Anterior cingulate cortex (tissue), 58 donors: ENCODE data around the gene MARVELD1.
A peak's percentile ranks its signal among the peaks of the same experiment; 100 is the strongest.

Experiments used
- DNase-seq, 58 donors: peaks; one replicate each; lab custom pipeline; 2025; lab: John Stamatoyannopoulos, UW

Gene MARVELD1

GRCh38 chr10:97747573-97747972 is 34.0 kb downstream of the MARVELD1 start:
- DNase-seq: no peak

- DNase-seq: no peak
Observed at GRCh38 chr10:97748116-97748515, 34.6 kb downstream of the MARVELD1 start.

GRCh38 chr10:97752956-97753355 is 39.4 kb downstream of the MARVELD1 start:
- no peak for DNase-seq

- DNase-seq: no peak
Observed at GRCh38 chr10:97754726-97755125, 41.2 kb downstream of the MARVELD1 start.

GRCh38 chr10:97755718-97756117 is 42.2 kb downstream of the MARVELD1 start:
- DNase-seq: no peak

- no peak for DNase-seq
Observed at GRCh38 chr10:97757471-97757870, 43.9 kb downstream of the MARVELD1 start.

GRCh38 chr10:97759158-97759887 is 45.8 kb downstream of the MARVELD1 start:
- peak in 48 of 58 donors; percentile 9 to 73 (median 41) for DNase-seq

GRCh38 chr10:97759946-97760345 is 46.4 kb downstream of the MARVELD1 start:
- DNase-seq: no peak

- DNase-seq: no peak
Observed at GRCh38 chr10:97760461-97761257, 47.1 kb downstream of the MARVELD1 start.

- no peak for DNase-seq
Observed at GRCh38 chr10:97761331-97761865, 47.9 kb downstream of the MARVELD1 start.

GRCh38 chr10:97762056-97762455 is 48.5 kb downstream of the MARVELD1 start:
- no peak for DNase-seq

GRCh38 chr10:97762816-97763215 is 49.3 kb downstream of the MARVELD1 start:
- DNase-seq: peak in 4 of 58 donors; percentile 19 to 74 (median 26)

GRCh38 chr10:97763411-97763810 is 49.9 kb downstream of the MARVELD1 start:
- DNase-seq: no peak

- no peak for DNase-seq
Observed at GRCh38 chr10:97763947-97764346, 50.4 kb downstream of the MARVELD1 start.

GRCh38 chr10:97764519-97764931 is 51.0 kb downstream of the MARVELD1 start:
- DNase-seq: no peak

- no peak for DNase-seq
Observed at GRCh38 chr10:97765201-97765600, 51.7 kb downstream of the MARVELD1 start.

- no peak for DNase-seq
Observed at GRCh38 chr10:97766106-97766810, 52.7 kb downstream of the MARVELD1 start.

- no peak for DNase-seq
Observed at GRCh38 chr10:97766996-97767924, 53.7 kb downstream of the MARVELD1 start.
